ENCODE data around the gene NCAPG2.

Gene NCAPG2

DNA sequence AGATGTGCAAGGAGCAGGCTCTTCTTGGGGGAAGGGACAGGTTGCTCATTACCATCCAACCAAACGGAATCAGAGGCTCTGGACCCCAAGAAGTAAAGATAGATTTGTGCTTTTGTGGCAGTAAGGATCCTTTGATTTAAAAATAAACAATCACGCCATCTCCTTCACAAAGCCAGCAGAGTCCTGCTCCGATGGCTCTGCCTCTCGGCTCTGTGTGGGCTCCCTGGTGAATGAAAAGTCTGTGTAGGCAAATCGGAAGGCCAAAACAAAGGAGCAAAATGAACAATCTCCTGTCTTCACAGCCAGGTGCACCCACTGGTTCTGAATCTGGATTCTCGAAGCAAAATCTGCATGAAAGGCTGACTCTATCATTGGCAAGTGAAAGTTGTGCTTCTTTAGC lies 120.8 kb downstream of the NCAPG2 start:
- TF ChIP-seq, protein P1, sequence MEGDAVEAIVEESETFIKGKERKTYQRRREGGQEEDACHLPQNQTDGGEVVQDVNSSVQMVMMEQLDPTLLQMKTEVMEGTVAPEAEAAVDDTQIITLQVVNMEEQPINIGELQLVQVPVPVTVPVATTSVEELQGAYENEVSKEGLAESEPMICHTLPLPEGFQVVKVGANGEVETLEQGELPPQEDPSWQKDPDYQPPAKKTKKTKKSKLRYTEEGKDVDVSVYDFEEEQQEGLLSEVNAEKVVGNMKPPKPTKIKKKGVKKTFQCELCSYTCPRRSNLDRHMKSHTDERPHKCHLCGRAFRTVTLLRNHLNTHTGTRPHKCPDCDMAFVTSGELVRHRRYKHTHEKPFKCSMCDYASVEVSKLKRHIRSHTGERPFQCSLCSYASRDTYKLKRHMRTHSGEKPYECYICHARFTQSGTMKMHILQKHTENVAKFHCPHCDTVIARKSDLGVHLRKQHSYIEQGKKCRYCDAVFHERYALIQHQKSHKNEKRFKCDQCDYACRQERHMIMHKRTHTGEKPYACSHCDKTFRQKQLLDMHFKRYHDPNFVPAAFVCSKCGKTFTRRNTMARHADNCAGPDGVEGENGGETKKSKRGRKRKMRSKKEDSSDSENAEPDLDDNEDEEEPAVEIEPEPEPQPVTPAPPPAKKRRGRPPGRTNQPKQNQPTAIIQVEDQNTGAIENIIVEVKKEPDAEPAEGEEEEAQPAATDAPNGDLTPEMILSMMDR (IDR thresholded peaks at IDR 0.05; ENCODE audit: poor library complexity, severe bottlenecking) = no peak
- no peak for ATAC-seq (ENCODE audit: low read depth)
- no peak for DNase-seq (ENCODE audit: low spot score)
- H3K4me3 ChIP-seq (ENCODE audit: severe bottlenecking) = no peak overlapping the region
- H3K27ac ChIP-seq (ENCODE audit: poor library complexity, severe bottlenecking) = no peak overlapping the region
- H3K9me3 ChIP-seq (ENCODE audit: severe bottlenecking) = peaks cover 2% of the 10 kb centered on the region
- peaks cover 34% of the 10 kb centered on the region for H3K27me3 ChIP-seq (ENCODE audit: insufficient read depth, poor library complexity, severe bottlenecking)
- no peaks in the 10 kb centered on the region for H3K36me3 ChIP-seq (ENCODE audit: low read depth)
- H3K4me1 ChIP-seq (ENCODE audit: insufficient read depth, poor library complexity, severe bottlenecking) = no peaks in the 10 kb centered on the region

DNA sequence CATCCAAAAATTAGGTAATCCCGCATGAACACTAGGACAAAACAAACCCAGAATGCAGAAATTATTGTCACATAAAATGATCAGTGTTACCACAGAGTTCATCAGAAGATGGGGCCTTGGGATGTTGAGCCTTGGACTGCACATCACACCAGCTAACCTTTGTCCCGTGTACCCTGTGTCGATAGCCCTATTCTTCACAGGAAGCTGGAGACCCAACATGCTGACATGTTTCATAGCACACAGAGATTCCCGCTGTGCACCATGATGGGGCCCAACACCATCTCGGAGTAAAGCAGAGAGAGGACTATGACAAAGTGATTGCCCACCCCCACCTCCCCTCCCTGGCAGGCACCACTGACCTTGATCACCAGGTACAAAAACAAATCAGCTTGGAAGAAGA lies 121.5 kb downstream of the NCAPG2 start:
- Histone ChIP-seq H3K27ac (ENCODE audit: poor library complexity, severe bottlenecking) (no peak overlapping the region), H3K27me3 (ENCODE audit: insufficient read depth, poor library complexity, severe bottlenecking) (peaks cover 27% of the 10 kb centered on the region), H3K4me3 (ENCODE audit: severe bottlenecking) (no peak overlapping the region), H3K36me3 (ENCODE audit: low read depth) (no peaks in the 10 kb centered on the region), H3K9me3 (ENCODE audit: severe bottlenecking) (peaks cover 2% of the 10 kb centered on the region), H3K4me1 (ENCODE audit: insufficient read depth, poor library complexity, severe bottlenecking) (no peaks in the 10 kb centered on the region)
- TF ChIP-seq, protein P1 (IDR thresholded peaks at IDR 0.05; ENCODE audit: poor library complexity, severe bottlenecking) = no peak
- DNase-seq (ENCODE audit: low spot score) (no peak), ATAC-seq (ENCODE audit: low read depth) (no peak)

DNA sequence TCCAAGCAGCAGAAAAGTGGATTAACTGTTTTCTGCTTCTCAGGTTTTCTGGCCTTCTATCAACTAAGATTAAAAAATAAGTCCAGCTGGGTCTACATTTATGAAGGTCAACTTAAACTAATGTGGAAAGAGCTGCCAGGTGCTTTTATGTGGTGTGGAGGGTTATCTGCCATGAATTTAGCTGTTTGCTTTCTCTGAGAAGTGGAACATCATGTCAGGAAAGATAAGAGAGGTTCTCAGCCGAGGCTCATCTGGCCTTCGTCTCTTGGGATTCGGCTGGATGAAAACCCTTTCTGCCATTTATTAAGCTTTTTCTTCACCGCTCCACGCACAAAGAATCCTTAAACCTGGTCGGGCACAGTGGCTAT lies 122.5 kb downstream of the NCAPG2 start:
- Histone ChIP-seq H3K4me3 (ENCODE audit: severe bottlenecking) (no peak overlapping the region), H3K4me1 (ENCODE audit: insufficient read depth, poor library complexity, severe bottlenecking) (no peaks in the 10 kb centered on the region), H3K9me3 (ENCODE audit: severe bottlenecking) (peaks cover 2% of the 10 kb centered on the region), H3K36me3 (ENCODE audit: low read depth) (no peaks in the 10 kb centered on the region), H3K27ac (ENCODE audit: poor library complexity, severe bottlenecking) (no peak overlapping the region), H3K27me3 (ENCODE audit: insufficient read depth, poor library complexity, severe bottlenecking) (peaks cover 25% of the 10 kb centered on the region)
- TF ChIP-seq, protein P1 (IDR thresholded peaks at IDR 0.05; ENCODE audit: poor library complexity, severe bottlenecking) = no peak
- ATAC-seq (ENCODE audit: low read depth) = no peak
- no peak for DNase-seq (ENCODE audit: low spot score)

DNA sequence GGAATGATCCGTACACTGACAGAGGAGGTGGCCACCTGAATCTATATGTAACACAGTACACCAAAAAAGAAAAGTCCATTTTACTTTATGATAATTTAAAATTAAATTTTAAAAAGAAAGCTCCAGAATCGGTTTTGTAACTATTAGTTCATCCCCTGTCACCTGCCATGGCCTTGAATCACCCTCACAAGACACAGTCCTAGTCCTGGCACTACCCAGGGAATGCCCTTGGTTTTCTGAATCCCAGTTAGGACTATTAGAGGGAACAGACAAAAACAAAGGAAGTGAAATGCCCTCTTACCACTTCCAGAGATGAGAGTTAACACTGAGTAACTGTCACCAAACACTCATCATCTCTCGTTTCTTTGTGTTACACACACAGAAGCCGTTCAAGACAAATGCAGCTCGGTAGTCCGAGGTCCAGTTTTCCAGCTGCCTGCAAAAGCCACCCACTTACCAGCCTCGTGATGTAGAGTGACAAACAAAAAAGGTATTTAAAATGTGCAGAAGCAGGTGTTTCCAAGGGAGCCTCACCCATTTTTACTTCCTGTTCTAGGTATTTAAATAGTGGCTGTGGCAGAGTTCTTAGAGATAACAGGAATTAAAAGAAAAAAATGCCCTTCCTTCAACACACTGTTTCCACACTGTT lies 123.0 kb downstream of the NCAPG2 start:
- no peak for DNase-seq (ENCODE audit: low spot score)

More for the DNA sequence above, 123.0 kb downstream of the NCAPG2 start:
- Histone ChIP-seq H3K9me3 (ENCODE audit: severe bottlenecking) (peaks cover 2% of the 10 kb centered on the region), H3K27ac (ENCODE audit: poor library complexity, severe bottlenecking) (no peak overlapping the region), H3K4me1 (ENCODE audit: insufficient read depth, poor library complexity, severe bottlenecking) (no peaks in the 10 kb centered on the region), H3K4me3 (ENCODE audit: severe bottlenecking) (no peak overlapping the region), H3K27me3 (ENCODE audit: insufficient read depth, poor library complexity, severe bottlenecking) (peaks cover 22% of the 10 kb centered on the region), H3K36me3 (ENCODE audit: low read depth) (no peaks in the 10 kb centered on the region)
- TF ChIP-seq, protein P1 (IDR thresholded peaks at IDR 0.05; ENCODE audit: poor library complexity, severe bottlenecking) = no peak
- ATAC-seq (ENCODE audit: low read depth) = 0 out of 3 replicates have a peak, but pooled peaks have one; percentile 35
